Activated CD4-positive, alpha-beta T cell treated with anti-CD3 and anti-CD28 coated beads for 1 hour (primary cell): ENCODE data around the gene CHST7.

ENCODE experiments used
- DNase-seq: peaks from one replicate; pipeline ENCODE4 v3.0.0-alpha.2; 2020

Gene CHST7

DNA sequence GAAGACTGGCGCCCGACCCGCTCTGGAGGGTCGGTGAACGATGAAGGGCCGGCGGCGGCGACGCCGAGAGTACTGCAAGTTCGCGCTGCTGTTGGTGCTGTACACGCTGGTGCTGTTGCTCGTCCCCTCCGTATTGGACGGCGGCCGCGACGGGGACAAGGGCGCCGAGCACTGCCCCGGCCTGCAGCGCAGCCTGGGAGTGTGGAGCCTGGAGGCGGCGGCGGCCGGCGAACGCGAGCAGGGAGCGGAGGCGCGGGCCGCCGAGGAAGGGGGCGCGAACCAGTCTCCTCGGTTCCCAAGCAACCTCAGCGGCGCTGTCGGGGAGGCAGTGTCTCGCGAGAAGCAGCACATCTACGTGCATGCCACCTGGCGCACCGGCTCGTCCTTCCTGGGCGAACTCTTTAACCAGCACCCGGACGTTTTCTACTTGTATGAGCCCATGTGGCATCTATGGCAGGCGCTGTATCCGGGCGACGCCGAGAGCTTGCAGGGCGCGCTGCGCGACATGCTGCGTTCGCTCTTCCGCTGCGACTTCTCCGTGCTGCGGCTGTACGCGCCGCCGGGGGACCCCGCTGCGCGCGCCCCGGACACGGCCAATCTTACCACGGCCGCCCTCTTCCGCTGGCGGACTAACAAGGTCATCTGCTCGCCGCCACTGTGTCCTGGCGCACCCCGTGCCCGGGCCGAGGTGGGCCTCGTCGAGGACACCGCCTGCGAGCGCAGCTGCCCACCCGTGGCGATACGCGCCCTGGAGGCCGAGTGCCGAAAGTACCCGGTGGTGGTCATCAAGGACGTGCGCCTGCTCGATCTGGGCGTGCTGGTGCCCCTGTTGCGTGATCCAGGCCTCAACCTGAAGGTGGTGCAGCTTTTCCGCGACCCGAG lies 568 bp downstream of the CHST7 start:
- DNase-seq: peak; percentile 50

DNA sequence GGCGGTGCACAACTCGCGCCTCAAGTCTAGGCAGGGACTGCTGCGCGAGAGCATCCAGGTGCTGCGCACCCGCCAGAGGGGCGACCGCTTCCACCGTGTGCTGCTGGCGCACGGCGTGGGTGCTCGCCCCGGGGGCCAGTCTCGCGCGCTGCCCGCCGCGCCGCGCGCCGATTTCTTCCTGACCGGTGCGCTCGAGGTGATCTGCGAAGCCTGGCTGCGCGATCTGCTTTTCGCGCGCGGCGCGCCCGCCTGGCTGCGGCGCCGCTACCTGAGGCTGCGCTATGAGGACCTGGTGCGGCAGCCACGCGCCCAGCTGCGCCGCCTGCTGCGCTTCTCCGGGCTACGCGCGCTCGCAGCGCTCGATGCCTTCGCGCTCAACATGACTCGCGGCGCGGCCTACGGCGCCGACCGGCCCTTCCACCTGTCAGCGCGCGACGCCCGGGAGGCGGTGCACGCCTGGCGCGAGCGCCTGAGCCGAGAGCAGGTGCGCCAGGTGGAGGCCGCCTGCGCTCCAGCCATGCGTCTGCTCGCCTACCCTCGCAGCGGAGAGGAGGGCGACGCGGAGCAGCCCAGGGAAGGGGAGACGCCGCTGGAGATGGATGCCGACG lies 1.3 kb downstream of the CHST7 start:
- peak; percentile 32 for DNase-seq

DNA sequence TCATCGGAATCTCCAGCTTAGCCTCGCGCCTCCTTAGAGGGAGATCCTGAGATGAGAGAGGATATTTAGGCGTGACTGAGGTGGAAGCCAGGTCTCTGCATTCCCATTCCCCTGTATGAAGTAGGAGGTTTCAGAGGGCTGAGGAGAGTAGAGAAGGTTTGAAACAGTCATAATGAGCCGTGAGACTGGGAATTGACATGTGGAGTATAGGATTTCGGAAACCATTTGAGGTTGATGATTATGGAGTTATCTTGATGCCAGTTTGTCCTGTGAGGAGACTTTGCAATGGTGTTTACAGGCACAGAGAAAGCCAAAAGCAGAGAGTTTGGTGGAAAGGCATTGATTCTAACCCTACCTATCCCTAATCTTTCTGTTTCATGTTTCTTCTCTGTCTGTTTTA lies 2.0 kb downstream of the CHST7 start:
- no peak for DNase-seq

DNA sequence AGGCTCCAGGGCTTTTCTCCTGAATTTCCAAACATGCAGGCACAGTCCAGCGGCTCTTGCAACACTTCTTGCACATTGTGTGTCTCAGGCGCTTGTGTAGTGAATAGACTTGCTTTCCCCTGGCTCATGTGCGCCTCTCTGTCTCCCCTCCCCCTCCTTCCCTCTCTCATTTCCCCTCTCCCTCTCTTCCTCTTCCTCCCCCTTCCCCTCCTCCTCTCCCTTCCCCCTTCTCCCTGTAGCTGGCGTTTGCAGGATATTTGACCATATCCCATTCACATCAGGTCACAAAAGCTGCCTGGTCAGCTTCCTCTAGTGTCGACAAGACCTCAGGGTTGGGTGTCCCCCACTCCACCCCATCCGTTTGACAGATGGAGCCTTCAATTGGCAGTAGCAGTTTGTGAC lies 2.4 kb downstream of the CHST7 start:
- DNase-seq: no peak

DNA sequence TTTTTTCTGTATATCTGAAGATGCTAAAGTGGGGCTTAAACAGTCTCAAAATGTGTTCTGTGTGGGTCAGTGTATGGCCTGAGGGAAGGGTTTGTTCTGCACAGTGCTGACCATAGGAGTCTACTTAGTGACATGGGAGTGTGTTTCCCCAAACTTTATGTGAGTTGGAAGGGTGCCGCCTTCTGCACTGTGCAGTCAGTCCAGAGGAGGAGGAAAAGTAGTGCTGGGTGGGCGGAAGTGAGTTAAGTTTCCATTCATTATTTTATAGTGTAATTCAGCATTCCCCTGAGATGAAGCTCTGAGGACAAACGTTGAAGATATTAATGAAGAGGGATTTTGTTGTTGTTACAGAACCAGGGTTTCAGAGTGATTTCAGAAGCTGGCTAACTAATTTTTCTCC lies 2.9 kb downstream of the CHST7 start:
- DNase-seq: no peak

DNA sequence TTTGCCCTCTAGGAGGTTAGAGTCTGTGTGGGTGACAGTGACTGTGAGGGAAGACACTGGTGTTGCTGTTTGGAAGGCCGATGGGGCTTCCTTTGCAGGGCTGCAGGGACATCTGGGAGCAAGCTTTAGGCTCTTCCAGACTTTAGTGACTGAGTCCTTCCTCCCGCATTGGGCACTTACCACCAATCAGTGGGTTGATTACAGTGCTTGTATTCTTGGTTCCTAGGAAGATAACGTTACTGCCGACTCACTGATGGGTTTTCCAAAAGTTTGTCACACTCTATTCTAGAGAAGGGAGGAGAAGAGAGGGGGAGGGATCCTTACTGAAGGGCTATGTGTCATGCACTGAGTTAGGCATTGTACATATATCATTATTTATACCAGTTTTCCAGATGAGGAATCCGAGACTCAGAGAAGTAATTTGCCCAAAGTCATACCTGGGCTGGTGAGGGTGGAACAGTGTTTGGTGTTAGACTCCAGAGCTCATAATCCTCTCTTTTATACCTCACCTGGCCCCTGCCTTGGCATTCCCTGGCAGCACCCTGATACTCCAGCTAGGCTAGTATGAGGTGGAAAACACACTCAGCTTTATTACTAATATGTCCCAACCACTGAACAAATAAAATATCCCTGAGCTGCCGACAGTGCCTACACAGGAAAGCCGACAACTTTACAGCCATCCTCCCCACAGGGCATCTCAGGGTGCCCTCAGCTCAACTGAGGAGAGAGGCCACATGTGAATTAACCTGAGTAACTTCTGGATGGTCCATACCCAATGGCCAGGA lies 3.8 kb downstream of the CHST7 start:
- no peak for DNase-seq

DNA sequence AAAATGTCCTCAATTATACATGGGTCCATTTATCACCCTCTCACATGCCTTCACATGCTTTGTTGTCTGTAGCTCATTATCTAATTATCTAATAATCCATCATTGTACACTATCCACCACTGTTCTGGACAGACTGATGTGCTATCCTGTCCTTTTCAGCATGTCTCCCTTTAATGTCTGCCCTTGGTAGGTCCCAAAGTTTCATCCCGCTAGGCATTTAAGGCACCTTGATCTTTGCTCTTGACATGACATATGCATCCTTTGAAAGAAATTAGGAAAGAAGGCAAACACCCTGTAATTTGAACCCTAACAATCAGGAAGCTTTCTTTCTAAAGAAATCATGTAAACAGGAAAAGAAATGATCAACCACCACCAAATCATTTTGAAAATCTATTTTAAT lies 5.7 kb downstream of the CHST7 start:
- no peak for DNase-seq

DNA sequence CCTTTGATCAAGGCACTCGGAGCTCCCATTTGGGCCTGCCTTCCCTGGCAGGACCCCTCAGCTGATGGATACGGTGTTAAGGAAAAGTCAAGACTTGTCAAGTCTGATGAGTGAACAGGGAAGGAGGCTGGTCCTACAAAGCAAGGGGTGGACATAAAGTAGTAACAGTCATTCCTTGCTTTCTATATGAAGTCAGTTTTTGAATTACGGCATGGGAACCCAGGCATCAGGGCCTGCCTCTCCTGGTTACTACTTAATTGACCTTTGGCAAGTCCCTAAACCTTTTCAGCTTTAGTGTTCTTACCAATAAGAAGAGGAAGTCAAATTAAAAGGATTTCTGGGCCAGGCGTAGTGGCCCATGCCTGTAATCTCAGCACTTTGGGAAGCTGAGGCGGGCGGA lies 7.0 kb downstream of the CHST7 start:
- DNase-seq: no peak

DNA sequence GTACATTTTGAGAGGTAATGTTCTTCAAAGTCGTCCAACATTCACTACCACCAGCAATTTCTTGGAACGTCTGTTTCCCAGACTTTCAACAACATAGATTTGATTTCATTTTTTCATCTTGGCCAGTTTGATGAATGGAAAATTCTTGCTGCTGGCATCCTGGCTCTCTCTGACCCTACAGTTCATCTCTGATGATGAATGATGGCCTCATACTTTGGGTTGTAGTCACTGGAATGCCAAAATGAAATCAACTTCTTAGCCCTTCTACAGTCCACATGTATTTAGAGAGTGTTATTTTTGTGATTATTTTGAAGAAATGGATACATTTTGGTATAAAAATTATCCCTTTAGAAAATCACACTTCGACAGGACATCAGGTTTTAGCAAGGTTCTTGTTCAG lies 8.8 kb downstream of the CHST7 start:
- no peak for DNase-seq

DNA sequence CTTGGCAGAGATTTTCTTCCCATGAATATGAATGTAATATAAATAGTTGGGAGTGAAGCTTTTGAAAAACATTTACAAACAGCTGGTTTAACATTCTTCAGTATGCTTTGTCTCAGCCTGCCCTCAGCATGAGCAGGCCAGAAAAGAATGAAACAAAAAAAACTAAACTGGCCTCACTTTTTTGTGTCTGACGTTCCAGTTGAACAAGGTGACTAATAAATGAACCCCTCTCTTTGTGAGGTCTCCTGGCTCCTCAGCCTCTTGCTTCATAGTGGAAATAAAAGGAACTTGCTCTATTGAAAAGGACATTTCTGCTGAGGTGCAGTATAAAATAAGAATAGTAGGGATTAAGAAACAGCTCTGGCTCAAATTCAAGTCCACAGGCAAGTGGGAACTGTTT lies 9.4 kb downstream of the CHST7 start:
- no peak for DNase-seq

DNA sequence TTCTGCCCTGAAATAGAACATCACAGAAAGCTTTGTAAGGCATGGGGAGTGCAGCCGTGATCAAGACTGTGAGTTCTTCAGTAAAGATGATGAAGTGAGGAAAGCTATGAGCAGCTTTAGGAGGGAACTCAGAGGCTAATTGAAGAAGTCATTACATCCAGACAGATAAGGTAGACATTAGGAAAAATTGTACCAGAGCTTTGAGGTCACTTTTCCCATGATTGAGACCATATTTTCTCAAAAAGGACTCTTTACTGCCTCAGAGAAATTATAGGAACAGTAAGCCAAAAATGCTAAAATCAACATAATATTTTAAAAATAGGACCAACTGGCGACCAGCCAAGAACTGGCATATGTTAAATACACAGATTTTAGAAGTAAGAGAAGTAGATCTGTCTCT lies 11.2 kb downstream of the CHST7 start:
- no peak for DNase-seq

DNA sequence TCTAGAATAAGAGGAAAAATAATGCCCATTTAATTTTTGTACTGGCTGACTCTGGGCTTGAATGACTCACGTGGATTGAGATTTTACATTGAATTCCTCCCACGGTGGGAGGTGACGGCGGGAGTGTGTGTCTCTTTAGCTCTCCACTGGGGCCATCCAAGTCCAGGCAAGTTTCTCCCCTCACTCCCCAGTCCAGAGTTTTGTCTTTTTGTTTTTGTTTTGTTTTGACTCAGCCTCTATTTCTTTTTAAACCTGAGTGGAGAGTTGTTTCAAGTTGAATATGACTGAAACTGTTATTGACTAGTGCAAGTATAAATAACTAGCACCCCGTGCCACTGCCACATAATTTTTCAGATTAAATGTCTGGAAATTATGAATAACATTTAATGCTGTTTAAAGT lies 13.6 kb downstream of the CHST7 start:
- DNase-seq: no peak

DNA sequence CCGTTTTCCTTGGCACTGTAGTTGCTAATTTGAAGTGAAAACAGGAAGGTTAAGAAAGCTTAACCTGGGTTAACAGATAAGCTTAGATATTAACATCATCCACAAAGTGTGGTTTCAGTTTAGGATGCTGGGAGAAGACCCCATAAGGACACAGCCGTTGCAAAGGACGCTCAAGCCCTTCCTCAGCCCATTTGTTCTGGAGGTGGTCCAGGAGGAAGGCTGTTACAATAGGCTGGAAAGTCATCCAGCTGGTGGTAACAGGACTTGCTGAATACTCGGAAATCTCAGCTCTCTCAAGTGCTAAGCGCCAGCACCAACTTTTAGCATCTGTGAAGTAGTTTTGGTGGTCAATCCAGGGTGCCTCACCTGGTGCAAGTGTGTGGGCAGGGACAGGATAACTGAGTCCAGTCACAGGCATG lies 14.2 kb downstream of the CHST7 start:
- no peak for DNase-seq

DNA sequence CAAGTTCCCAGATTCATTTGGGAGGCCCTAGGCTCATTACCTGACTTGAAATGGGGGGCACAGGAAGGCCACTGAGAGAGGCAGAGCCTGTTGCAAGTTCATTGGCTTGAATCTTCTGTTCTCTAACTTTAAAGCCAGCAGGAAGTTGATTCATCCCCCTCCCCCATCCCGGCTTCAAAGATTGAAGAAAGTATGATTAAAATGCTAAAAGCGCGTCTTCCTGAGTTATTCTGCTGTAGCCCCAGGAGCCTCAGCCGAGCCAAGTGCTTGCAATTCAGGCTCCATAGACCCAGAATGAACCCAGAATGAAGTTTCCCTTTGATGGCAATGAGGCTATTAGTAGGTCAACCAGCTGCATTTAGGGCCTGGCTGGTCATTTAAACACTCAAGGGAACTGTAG lies 14.7 kb downstream of the CHST7 start:
- no peak for DNase-seq

DNA sequence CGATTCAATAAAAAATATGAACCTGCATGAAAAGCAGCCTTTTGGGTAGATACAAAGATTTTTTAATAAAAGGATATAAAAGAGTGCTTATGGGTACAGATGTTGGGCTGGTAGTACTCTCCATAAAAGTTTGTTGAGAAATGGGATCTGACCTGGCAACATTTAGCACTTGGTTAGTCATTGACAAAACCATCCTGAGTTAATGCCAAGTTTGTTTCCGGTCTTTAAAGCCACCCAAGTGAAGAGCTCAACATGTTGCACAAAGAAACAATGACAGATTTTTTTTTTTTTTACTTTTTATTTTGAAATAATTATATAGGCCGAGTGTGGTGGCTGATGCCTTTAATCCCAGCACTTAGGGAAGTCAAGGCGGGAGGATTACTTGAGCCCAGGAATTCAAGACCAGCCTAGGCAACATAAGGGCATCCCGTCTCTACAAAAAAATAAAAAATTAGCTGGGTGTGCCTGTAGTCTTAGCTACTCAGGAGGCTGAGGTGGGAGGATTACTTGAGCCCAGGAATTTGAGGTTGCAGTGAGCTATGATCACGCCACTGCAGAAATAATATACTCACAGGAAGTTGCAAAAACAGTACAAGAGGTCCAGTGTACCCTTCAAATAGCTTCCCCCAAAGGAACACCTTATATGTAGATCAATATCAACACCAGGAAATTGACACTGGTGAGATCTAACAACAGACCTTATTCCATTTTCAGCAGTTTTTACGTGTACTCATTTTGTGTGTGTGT lies 16.6 kb downstream of the CHST7 start:
- DNase-seq: no peak

DNA sequence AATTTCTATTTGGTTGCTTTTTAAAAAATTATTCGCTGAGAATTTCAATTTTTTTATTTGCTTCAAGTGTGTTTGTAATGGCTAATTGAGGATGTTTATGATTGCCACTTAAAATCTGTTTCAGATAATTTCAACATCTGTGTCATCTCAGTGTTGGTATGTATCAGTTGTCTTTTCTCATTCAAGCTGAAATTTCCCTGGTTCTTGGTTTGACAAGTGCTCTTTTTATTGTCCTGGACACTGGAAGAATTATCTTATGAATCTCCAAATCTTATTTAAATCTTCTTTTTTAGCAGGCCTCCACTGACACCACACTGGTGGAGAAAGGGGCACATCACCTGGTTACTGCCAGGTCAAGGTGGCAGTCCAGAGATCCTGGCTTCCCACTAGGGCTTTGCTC lies 21.5 kb downstream of the CHST7 start:
- no peak for DNase-seq

DNA sequence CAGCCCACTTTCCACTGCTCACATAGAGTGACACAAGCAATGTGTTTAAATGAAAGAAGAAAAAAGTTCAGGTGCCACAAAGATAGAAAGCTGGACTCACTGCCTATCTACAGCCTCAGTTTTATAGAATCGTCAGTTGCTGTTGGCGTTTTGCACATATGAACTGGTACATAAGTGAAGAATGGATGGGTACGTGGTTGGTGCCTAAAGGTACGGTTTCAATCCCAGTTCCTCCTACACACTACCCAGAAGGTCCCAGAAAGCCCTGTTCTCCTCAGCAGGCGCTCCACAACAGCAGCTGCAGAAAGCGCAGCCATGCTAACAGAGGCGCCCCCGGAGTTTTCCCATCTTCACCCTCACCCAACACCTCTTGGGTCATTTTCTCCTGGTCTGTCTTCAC lies 23.6 kb downstream of the CHST7 start:
- no peak for DNase-seq

DNA sequence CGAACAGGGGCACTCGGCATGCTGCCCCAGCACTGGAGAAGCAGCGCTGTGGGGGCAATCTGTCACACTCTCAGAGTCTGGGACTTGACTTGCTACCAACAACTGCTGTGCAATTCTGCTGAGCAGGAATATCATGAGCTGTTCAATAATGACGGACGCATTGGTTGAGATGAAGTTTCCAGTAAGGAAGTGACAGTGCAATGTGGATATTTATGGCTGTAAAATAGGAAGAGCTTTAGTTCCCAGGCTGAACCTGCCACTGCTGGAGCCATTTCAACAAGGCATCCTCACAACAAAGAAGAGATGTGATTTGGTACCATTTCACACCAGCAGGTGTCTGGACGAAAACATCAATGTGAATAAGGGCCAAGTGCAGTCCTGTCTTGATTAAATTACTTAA lies 24.2 kb downstream of the CHST7 start:
- no peak for DNase-seq

DNA sequence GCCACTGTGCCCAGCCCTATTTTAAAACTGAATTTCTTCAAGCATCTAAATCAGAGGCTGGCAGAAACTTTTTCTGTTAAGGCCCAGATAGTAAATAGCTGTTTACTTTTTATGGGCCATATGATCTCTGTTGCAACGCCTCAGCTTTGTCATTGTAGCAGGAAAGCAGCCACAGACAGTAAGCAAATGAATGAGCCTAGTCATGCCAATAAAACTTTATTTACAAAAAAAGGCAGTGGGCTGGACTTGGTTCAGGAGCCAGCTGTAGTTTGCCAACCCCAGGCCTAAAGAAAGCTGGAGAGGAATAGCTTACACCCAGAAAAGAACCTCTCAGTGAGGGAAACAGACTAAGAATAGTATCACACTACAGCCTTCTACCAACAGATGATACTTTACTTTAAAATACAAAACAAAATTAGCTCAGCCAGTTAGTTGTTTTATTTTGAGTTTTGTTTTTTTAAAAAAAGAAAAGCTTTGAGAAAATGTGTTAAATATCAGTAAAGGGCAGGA lies 25.5 kb downstream of the CHST7 start:
- no peak for DNase-seq

DNA sequence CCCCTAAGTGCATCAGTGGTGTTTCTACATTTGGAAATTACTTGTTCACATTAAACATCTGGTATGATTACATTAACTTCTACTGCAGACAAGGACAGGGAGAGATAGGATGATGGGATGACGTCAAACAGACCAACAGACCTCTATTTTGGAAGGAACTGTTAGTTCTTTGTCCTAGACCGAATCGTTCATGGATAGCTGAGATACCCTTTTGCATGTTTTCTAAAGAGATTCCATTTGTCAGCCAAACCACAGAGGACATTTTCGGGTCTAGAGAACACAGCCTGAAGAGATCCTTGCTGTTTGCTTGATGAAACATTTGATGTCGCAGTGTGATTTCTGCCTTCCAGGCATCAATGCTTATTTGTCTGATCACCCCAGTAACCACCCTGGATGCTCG lies 27.7 kb downstream of the CHST7 start:
- DNase-seq: no peak

DNA sequence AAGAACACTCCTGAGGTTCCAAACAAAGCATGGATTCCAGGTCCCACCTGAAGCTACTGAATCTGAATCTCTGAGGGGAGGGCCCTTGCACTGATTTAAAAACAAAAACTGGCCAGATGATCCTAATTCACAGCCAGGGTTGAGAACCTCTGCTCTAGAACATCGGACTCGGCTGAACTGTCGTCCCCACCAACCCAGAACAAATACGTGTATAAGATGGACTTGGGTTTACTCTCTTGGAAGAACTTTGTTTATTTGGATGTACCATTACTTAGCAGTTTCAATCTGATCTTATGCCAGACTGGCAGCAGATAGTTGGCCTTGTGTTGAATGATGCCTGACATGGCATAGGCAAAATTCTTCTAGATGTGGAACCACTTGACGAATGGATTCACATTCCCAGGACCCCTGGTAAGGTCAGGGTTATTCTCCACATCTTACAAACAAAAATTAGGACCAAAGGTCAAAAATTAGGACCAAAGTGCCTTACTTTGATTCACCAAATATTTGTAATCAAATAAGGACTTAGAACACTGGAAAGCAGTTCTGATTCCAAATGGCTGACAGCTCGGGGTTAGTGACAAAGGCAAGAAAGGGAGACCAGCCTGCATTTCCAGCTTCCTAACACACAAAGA lies 29.0 kb downstream of the CHST7 start:
- DNase-seq: no peak

DNA sequence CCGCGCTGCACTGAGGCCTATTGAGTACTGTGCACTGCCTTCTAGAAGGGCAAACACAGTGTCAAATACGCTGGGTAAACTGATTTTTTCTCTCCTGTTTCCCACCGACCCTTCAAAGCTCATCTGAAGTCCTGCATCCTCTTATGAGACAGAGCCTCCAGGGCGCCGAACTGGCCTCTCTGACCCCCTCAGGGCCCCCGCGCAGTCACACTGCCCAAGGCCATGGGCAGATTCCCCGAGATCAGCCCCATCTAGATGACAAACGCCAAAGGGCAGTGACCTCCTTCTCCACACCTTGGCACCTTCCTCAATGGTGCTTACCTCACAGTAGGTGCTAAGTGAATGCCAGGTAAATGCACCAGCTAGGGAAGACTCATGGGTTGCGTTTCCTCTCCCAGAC lies 34.4 kb downstream of the CHST7 start:
- no peak for DNase-seq
